D721Med (cell line): ENCODE measurements around the gene NSL1.

Source experiments
- DNase-seq: peaks from one replicate; pipeline ENCODE4 v3.0.0; 2011; ENCODE audit warnings: low spot score; ENCODE audit not compliant: insufficient read length
- FAIRE-seq: peaks from 2 replicates; lab custom pipeline; 2011; peaks lifted over from hg19 to GRCh38; lab: Jason Lieb, UNC
- TF ChIP-seq, protein P1 (sequence below): IDR thresholded peaks from 2 replicates; pipeline ENCODE4 v1.5.1; 2012; ENCODE audit warnings: mild to moderate bottlenecking, control low read depth; ENCODE audit not compliant: insufficient read depth; ENCODE audit errors: missing control alignments

The NSL1 gene

GRCh38 chr1:212690816-212691403 is 100.7 kb downstream of the NSL1 start:
- FAIRE-seq (no peak), DNase-seq (no peak)
- TF ChIP-seq, protein P1, sequence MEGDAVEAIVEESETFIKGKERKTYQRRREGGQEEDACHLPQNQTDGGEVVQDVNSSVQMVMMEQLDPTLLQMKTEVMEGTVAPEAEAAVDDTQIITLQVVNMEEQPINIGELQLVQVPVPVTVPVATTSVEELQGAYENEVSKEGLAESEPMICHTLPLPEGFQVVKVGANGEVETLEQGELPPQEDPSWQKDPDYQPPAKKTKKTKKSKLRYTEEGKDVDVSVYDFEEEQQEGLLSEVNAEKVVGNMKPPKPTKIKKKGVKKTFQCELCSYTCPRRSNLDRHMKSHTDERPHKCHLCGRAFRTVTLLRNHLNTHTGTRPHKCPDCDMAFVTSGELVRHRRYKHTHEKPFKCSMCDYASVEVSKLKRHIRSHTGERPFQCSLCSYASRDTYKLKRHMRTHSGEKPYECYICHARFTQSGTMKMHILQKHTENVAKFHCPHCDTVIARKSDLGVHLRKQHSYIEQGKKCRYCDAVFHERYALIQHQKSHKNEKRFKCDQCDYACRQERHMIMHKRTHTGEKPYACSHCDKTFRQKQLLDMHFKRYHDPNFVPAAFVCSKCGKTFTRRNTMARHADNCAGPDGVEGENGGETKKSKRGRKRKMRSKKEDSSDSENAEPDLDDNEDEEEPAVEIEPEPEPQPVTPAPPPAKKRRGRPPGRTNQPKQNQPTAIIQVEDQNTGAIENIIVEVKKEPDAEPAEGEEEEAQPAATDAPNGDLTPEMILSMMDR = no peak

DNA sequence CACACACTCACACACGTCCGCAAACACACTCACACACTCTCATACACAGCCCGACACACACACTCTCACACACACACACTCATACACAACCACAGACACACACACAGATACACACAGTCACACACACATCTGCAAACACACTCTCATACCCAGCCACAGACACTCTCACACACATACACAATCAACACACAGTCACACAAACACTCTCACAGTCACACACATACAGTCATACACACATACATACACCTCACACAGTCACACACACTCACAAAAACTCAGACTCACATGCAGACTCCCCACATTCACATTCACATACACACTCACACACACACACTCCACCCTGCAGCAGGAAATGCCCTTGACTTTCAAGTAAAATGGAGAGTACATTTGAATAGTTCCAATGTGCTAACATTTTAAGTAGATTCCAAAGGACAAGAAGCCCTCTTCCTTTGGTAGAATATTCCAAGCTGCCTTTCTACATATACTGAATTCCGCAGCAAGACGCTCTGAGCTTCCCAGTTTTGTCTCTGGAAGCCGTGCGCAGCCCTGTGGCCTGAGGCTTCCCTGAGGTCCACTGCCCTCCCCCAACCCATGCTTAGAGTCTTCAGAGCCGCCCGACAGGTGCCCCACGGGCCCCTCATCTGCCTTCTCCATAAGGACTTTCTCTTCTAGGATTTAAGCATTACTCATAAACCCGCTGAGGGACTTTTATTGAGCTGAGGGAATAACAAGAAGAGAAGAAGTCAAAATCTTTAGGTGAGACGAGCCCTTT is 101.6 kb downstream of the NSL1 start:
- TF ChIP-seq, protein P1 = no peak
- FAIRE-seq = no peak

GRCh38 chr1:212689196-212689725 is 102.3 kb downstream of the NSL1 start:
- FAIRE-seq (no peak), DNase-seq (no peak)
- TF ChIP-seq, protein P1 = no peak

More for the DNA sequence above, 101.6 kb downstream of the NSL1 start:
- DNase-seq = no peak

GRCh38 chr1:212688341-212689047 is 103.1 kb downstream of the NSL1 start:
- FAIRE-seq (no peak), DNase-seq (no peak)
- TF ChIP-seq, protein P1 = no peak

DNA sequence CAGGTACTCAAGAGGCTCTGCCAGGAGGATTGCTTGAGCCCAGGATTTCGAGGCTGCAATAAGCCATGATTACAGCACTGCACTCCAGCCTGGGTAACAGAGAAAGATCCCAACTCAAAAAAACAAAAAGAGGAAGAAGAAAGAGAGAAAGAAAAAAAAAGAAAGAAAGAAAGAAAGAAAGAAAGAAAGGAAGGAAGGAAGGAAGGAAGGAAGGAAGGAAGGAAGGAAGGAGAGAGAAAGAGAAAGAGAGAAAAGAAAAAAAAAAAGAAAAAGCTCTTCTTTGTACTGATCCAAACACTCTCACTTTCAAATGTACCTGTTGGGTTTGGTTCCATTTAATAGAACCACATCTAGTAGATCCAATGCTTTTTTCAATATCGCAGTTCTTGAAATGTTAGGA is 103.8 kb downstream of the NSL1 start:
- DNase-seq = no peak
- no peak for FAIRE-seq
- TF ChIP-seq, protein P1 = no peak

DNA sequence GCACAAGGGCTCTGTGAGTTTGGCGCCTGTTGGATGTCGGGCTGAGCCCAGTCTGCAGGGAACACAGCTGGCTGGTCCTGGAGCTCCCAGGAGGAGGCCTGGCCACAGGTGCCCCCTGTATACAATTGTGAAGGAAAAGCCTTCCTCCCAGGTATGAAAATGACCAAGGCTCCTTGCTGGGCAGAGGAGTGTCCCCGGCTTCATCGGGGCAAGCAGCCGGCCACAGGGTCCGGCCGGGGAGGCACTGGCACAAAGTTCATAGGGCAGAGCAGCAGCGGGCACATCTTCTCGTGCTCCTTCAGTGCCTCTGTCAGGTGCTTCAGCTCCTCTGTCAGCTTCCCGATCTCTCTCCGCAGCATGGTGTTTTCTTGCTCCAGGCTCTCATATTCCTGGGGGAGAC is 105.0 kb downstream of the NSL1 start:
- TF ChIP-seq, protein P1 = no peak
- no peak for DNase-seq
- FAIRE-seq = no peak
